NT2/D1 (cell line): ENCODE results near the gene SLC9A7.

Source experiments
- SUZ12 ChIP-seq: IDR thresholded peaks from 2 replicates; pipeline ENCODE4 v1.6.1; 2011; ENCODE audit not compliant: insufficient read length, insufficient read depth; ENCODE audit errors: extremely low read depth
- YY1 ChIP-seq: IDR thresholded peaks from 2 replicates; pipeline ENCODE4 v1.6.1; 2011; ENCODE audit not compliant: insufficient read length, insufficient read depth
- ZNF274 ChIP-seq: IDR thresholded peaks from 2 replicates; pipeline ENCODE4 v1.6.1; 2011; ENCODE audit warnings: mild to moderate bottlenecking, low read depth, low read length

- TF ChIP-seq YY1: no peak
- no peak for TF ChIP-seq SUZ12
- TF ChIP-seq ZNF274: no peak
Measured at GRCh38 chrX:46759645-46759974, 692 bp upstream of the SLC9A7 start.
